ENCODE data around the gene OLIG2.

Gene OLIG2

DNA sequence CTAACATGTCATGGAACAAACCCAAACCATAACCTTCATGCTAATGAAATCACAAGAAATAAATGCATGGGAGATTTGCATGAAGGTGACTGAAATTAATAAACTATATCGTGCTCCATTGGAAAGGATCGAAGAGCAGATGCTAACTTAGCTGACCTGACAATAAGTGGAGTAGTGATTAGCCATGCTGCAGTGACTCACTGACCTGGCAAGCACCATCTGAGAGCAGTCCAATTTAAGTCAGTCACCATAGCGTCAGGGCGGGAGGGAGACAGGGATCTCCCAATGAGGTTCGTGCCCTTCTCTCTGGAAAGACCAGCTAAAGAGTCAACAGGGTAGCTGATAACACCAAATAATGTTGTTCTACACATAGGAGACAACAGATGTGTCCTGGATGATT is 21.5 kb downstream of the OLIG2 start:
- Histone ChIP-seq H3K4me3 (replicated peaks; ENCODE audit: insufficient read depth, low read length) (no peak overlapping the region), H3K27me3 (ENCODE audit: insufficient read depth, poor library complexity, severe bottlenecking) (no peaks in the 10 kb centered on the region), H3K27ac (replicated peaks) (no peak overlapping the region)
- TF ChIP-seq, protein P1, sequence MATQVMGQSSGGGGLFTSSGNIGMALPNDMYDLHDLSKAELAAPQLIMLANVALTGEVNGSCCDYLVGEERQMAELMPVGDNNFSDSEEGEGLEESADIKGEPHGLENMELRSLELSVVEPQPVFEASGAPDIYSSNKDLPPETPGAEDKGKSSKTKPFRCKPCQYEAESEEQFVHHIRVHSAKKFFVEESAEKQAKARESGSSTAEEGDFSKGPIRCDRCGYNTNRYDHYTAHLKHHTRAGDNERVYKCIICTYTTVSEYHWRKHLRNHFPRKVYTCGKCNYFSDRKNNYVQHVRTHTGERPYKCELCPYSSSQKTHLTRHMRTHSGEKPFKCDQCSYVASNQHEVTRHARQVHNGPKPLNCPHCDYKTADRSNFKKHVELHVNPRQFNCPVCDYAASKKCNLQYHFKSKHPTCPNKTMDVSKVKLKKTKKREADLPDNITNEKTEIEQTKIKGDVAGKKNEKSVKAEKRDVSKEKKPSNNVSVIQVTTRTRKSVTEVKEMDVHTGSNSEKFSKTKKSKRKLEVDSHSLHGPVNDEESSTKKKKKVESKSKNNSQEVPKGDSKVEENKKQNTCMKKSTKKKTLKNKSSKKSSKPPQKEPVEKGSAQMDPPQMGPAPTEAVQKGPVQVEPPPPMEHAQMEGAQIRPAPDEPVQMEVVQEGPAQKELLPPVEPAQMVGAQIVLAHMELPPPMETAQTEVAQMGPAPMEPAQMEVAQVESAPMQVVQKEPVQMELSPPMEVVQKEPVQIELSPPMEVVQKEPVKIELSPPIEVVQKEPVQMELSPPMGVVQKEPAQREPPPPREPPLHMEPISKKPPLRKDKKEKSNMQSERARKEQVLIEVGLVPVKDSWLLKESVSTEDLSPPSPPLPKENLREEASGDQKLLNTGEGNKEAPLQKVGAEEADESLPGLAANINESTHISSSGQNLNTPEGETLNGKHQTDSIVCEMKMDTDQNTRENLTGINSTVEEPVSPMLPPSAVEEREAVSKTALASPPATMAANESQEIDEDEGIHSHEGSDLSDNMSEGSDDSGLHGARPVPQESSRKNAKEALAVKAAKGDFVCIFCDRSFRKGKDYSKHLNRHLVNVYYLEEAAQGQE (IDR thresholded peaks at IDR 0.05; ENCODE audit: insufficient replicate concordance, low read depth), result no peak
- TF ChIP-seq, protein P2, sequence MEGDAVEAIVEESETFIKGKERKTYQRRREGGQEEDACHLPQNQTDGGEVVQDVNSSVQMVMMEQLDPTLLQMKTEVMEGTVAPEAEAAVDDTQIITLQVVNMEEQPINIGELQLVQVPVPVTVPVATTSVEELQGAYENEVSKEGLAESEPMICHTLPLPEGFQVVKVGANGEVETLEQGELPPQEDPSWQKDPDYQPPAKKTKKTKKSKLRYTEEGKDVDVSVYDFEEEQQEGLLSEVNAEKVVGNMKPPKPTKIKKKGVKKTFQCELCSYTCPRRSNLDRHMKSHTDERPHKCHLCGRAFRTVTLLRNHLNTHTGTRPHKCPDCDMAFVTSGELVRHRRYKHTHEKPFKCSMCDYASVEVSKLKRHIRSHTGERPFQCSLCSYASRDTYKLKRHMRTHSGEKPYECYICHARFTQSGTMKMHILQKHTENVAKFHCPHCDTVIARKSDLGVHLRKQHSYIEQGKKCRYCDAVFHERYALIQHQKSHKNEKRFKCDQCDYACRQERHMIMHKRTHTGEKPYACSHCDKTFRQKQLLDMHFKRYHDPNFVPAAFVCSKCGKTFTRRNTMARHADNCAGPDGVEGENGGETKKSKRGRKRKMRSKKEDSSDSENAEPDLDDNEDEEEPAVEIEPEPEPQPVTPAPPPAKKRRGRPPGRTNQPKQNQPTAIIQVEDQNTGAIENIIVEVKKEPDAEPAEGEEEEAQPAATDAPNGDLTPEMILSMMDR (IDR thresholded peaks at IDR 0.05; ENCODE audit: insufficient read depth, low read length), result no peak
- TF ChIP-seq SPI1 (IDR thresholded peaks at IDR 0.05; ENCODE audit: borderline replicate concordance, low read depth) (no peak), POLR2AphosphoS5 (IDR thresholded peaks at IDR 0.05; ENCODE audit: low read depth) (no peak), GABPA (IDR thresholded peaks at IDR 0.05; ENCODE audit: low read depth) (no peak)
- DNase-seq (ENCODE audit: low read depth in 1 of 2, low spot score in 1 of 2), result no peak

DNA sequence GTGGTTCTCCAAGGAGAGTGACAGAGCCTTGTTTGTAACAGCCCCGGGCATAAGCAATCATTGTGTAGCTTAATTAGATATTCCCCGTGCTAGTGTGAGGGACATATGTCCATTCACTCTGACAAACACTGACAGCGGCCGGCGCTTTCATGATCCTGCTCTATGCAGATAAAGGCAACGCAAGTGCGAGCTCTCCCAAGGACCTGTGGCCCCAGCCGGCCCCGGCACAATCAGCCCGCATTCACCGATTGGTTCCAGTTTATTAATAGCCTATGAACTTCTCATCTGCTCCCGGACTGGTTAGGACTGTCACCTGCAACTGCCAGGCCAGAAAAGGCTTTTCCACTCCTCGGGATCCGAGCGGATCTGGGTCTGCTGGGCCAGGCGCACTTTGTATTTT is 26.2 kb downstream of the OLIG2 start:
- Histone ChIP-seq H3K27ac (replicated peaks) (no peak overlapping the region), H3K4me3 (replicated peaks; ENCODE audit: insufficient read depth, low read length) (no peak overlapping the region), H3K27me3 (ENCODE audit: insufficient read depth, poor library complexity, severe bottlenecking) (no peaks in the 10 kb centered on the region)
- no peak for TF ChIP-seq GABPA (IDR thresholded peaks at IDR 0.05; ENCODE audit: low read depth)
- TF ChIP-seq, protein P2 (IDR thresholded peaks at IDR 0.05; ENCODE audit: insufficient read depth, low read length), result no peak
- no peak for DNase-seq (ENCODE audit: low read depth in 1 of 2, low spot score in 1 of 2)

DNA sequence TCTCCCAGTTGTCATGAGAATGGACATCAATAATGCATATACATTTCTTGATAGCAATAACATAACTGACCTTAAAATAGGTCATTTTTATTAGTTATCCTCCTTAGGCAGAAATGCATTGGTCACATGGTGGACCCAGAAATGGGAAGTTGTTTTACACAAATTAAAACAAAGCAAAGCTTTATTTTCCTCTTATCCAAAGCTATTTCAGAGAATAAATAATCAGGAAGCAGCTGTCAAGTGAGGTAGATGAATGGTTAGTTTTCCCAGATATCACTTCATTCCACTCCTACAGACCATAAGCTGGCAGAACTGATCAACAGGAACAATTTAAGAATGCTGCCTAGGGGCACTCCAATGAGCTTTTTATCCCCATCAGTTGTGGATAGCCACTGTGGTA is 28.2 kb downstream of the OLIG2 start:
- no peak for TF ChIP-seq POLR2AphosphoS5 (IDR thresholded peaks at IDR 0.05; ENCODE audit: low read depth)
- no peak for TF ChIP-seq SPI1 (IDR thresholded peaks at IDR 0.05; ENCODE audit: borderline replicate concordance, low read depth)
- Histone ChIP-seq H3K27ac (replicated peaks) (no peak overlapping the region), H3K4me3 (replicated peaks; ENCODE audit: insufficient read depth, low read length) (no peak overlapping the region), H3K27me3 (ENCODE audit: insufficient read depth, poor library complexity, severe bottlenecking) (no peaks in the 10 kb centered on the region)
- no peak for DNase-seq (ENCODE audit: low read depth in 1 of 2, low spot score in 1 of 2)

DNA sequence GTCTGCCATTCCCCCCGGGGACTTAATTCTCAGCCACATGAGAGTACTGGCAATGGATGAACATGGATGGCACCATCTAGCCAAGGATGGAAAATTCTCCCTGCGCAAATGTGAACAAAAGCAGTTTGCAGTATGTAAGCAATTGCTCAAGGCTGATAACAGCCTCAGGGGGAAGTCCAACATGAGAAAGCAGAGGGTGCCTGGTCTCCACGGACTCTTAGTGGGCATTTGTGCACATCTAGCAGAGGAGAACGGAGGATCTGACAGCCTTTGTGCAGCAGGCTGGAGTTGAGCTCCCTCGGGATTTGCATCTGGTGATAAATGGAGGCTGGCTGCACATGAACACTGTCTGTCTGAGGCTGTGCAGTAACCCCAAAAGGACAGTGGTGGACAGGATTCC is 30.3 kb downstream of the OLIG2 start:
- Histone ChIP-seq H3K27ac (replicated peaks) (0 out of 2 replicates have a peak overlapping the region, but pooled peaks have one; percentile 5), H3K27me3 (ENCODE audit: insufficient read depth, poor library complexity, severe bottlenecking) (no peaks in the 10 kb centered on the region), H3K4me3 (replicated peaks; ENCODE audit: insufficient read depth, low read length) (no peak overlapping the region)
- TF ChIP-seq GABPA (IDR thresholded peaks at IDR 0.05; ENCODE audit: low read depth) (no peak), POLR2AphosphoS5 (IDR thresholded peaks at IDR 0.05; ENCODE audit: low read depth) (no peak), SPI1 (IDR thresholded peaks at IDR 0.05; ENCODE audit: borderline replicate concordance, low read depth) (no peak)
- TF ChIP-seq, protein P2 (IDR thresholded peaks at IDR 0.05; ENCODE audit: insufficient read depth, low read length), result no peak
- peak in 1 of 2 experiments; percentile 36 for DNase-seq (ENCODE audit: low read depth in 1 of 2, low spot score in 1 of 2)

DNA sequence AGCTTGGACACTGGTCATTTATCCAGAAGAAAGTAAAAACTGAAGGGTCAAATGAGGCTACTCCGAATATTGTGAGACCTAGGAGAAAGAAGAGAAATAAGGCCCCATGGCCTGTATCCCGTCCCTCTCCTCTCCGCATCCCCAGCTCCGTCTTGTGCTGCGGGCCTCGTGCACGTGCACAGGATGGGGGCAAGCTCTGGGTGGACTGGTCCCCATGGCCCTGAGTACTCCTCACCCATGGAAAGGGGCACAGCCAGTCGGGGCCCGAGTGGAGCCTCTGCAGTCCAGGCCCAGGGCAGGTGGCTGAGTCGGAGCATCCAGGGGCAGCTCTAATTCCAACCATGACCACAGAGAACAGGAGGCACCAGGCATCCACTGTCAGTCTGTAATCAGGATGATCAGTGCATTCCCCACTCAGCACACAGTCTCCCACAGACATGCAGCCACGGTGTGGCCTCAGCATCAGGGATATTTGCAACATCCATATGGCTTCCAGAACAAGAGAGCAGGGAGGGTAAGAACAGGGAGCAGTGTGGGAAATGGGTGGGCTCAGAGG is 31.7 kb downstream of the OLIG2 start:
- TF ChIP-seq, protein P1 (IDR thresholded peaks at IDR 0.05; ENCODE audit: insufficient replicate concordance, low read depth), result no peak
- TF ChIP-seq POLR2AphosphoS5 (IDR thresholded peaks at IDR 0.05; ENCODE audit: low read depth) (no peak), GABPA (IDR thresholded peaks at IDR 0.05; ENCODE audit: low read depth) (no peak)
- no peak for DNase-seq (ENCODE audit: low read depth in 1 of 2, low spot score in 1 of 2)
- no peak overlapping the region for H3K4me3 ChIP-seq (replicated peaks; ENCODE audit: insufficient read depth, low read length)
- H3K27me3 ChIP-seq (ENCODE audit: insufficient read depth, poor library complexity, severe bottlenecking), result no peaks in the 10 kb centered on the region
- peak overlapping the region; percentile 21 for H3K27ac ChIP-seq (replicated peaks)
